Osteoblast (primary cell): ENCODE data around the gene PLA2R1. TPM values are rescaled to one million over a fixed set of nuclear protein-coding genes. Genes with fewer than 3 reads are reported as not detected.

Experiments used
- DNase-seq: peaks from one replicate; pipeline ENCODE4 v3.0.0; 2011; ENCODE audit warnings: low spot score, mixed read lengths; ENCODE audit not compliant: insufficient read length; ENCODE audit errors: missing footprints
- H2AFZ ChIP-seq: 2 replicates; pipeline ENCODE4 v1.6.0; 2011; ENCODE audit warnings: mild to moderate bottlenecking, low read length
- H3K27ac ChIP-seq: 2 replicates; pipeline ENCODE4 v1.5.1; 2011; ENCODE audit warnings: mild to moderate bottlenecking, low read depth, low read length, moderate library complexity
- H3K27me3 ChIP-seq: 2 replicates; pipeline ENCODE4 v1.6.0; 2012; ENCODE audit warnings: mild to moderate bottlenecking, control low read depth, inconsistent platforms, low read length, moderate library complexity; ENCODE audit not compliant: insufficient read depth
- H3K36me3 ChIP-seq: 2 replicates; pipeline ENCODE4 v1.5.1; 2011; ENCODE audit warnings: mild to moderate bottlenecking, low read length, control low read depth, moderate library complexity; ENCODE audit not compliant: insufficient read depth
- H3K4me1 ChIP-seq: 2 replicates; pipeline ENCODE4 v1.5.1; 2011; ENCODE audit warnings: mild to moderate bottlenecking, low read length, control low read depth, moderate library complexity; ENCODE audit not compliant: insufficient read depth
- H3K4me2 ChIP-seq: 2 replicates; pipeline ENCODE4 v1.6.0; 2011; ENCODE audit warnings: mild to moderate bottlenecking, low read length; ENCODE audit not compliant: insufficient read depth
- H3K4me3 ChIP-seq: fragments of 200-600 bp; sonication (generic); 3 replicates; pipeline ENCODE4 v1.5.1; 2012; ENCODE audit warnings: mild to moderate bottlenecking, low read length, inconsistent platforms; ENCODE audit not compliant: insufficient read depth
- H3K79me2 ChIP-seq: 2 replicates; pipeline ENCODE4 v1.6.0; 2012; ENCODE audit warnings: mild to moderate bottlenecking, low read length, control low read depth, inconsistent platforms; ENCODE audit not compliant: insufficient read depth
- H3K9me3 ChIP-seq: 2 replicates; pipeline ENCODE4 v1.5.1; 2011; ENCODE audit warnings: low read depth, low read length, control low read depth
- H4K20me1 ChIP-seq: 2 replicates; pipeline ENCODE4 v1.6.0; 2012; ENCODE audit warnings: mild to moderate bottlenecking, low read length, control low read depth; ENCODE audit not compliant: insufficient read depth
- total RNA-seq: library from RNA; depleted of rRNA; stranded (reverse); fragments of >200 nt; gene quantifications from 2 replicates; pipeline ENCODE4 v1.2.3, GENCODE V29; 2012
- TF ChIP-seq, protein P1 (sequence below): IDR thresholded peaks from 2 replicates; pipeline ENCODE4 v1.5.1; 2011; ENCODE audit warnings: mild to moderate bottlenecking, low read depth, low read length, moderate library complexity; ENCODE audit errors: extremely low read depth

Gene PLA2R1
- total RNA-seq, 1 donor, result 19.9 TPM

DNA sequence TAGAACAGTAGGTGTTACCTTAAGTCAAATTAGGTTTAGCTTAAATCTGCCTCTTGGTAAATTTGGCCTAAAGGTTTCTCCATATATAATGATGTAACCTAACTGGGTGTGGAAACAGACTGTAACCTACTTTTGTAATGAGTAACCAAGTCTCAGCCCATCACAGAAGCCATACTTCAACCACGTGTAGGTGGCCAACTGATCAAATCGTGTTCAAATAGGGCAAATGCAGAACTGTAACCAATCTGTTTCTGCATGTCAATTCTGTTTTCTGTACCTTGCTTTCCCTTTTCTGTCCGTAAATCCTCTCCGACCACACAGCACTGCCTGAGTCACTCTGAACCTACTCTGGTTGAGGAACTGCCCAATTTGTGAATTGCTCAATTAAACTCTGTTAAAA lies 34.0 kb upstream of the PLA2R1 start:
- Histone ChIP-seq H2AFZ (no peak overlapping the region), H3K36me3 (no peaks in the 10 kb centered on the region), H3K79me2 (no peaks in the 10 kb centered on the region), H4K20me1 (no peaks in the 10 kb centered on the region), H3K4me3 (no peak overlapping the region), H3K9me3 (peaks cover 2% of the 10 kb centered on the region), H3K27ac (no peak overlapping the region), H3K4me1 (no peaks in the 10 kb centered on the region), H3K27me3 (no peaks in the 10 kb centered on the region), H3K4me2 (no peak overlapping the region)
- TF ChIP-seq, protein P1, sequence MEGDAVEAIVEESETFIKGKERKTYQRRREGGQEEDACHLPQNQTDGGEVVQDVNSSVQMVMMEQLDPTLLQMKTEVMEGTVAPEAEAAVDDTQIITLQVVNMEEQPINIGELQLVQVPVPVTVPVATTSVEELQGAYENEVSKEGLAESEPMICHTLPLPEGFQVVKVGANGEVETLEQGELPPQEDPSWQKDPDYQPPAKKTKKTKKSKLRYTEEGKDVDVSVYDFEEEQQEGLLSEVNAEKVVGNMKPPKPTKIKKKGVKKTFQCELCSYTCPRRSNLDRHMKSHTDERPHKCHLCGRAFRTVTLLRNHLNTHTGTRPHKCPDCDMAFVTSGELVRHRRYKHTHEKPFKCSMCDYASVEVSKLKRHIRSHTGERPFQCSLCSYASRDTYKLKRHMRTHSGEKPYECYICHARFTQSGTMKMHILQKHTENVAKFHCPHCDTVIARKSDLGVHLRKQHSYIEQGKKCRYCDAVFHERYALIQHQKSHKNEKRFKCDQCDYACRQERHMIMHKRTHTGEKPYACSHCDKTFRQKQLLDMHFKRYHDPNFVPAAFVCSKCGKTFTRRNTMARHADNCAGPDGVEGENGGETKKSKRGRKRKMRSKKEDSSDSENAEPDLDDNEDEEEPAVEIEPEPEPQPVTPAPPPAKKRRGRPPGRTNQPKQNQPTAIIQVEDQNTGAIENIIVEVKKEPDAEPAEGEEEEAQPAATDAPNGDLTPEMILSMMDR, result no peak
- no peak for DNase-seq

DNA sequence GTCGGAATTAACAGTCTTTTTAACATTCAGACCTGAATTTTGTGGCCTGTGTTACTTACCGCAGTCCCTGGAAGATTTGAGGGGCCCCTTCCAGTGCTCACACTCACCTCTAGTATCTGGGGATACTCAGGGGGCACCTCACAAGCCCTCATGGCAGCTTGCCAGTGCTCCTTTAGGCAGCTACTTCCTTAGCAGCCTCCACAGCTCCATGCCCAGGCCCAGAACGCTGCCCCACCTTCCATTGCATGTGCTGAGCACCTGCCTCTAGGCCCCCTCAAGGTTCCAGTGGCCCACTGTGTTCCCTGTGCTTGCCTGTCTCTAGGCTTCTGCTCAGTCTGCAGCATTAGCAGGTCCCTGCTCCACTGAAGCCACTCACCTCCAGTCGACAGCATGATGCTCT lies 30.0 kb upstream of the PLA2R1 start:
- TF ChIP-seq, protein P1, result no peak
- DNase-seq, result no peak
- Histone ChIP-seq H4K20me1 (no peaks in the 10 kb centered on the region), H2AFZ (no peak overlapping the region), H3K27me3 (no peaks in the 10 kb centered on the region), H3K79me2 (no peaks in the 10 kb centered on the region), H3K4me3 (no peak overlapping the region), H3K27ac (no peak overlapping the region), H3K9me3 (peaks cover 16% of the 10 kb centered on the region), H3K4me1 (no peaks in the 10 kb centered on the region), H3K4me2 (no peak overlapping the region), H3K36me3 (no peaks in the 10 kb centered on the region)

DNA sequence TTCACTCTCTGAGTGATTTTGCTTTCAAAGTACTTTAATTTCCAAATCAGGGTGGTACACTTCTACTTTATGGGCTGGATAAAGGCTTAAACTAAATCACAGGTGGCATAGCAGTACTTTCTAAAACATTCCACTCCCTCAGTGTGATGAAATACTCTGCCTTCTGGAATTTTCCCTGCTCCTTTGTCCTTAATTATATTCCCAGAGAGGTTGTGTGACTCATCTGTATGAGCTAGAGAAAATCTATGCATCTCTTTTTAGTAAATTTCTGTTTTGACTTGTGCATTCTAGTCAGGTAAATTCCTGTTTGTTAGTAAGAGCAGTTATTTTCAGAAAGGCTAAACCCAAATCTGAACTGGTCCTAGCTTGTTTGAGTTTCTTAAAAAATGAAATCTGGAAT lies 29.0 kb upstream of the PLA2R1 start:
- TF ChIP-seq, protein P1, result no peak
- Histone ChIP-seq H3K27ac (no peak overlapping the region), H3K4me3 (no peak overlapping the region), H3K79me2 (no peaks in the 10 kb centered on the region), H3K9me3 (peaks cover 18% of the 10 kb centered on the region), H2AFZ (no peak overlapping the region), H3K4me2 (no peak overlapping the region), H3K4me1 (no peaks in the 10 kb centered on the region), H4K20me1 (no peaks in the 10 kb centered on the region), H3K27me3 (no peaks in the 10 kb centered on the region), H3K36me3 (no peaks in the 10 kb centered on the region)
- DNase-seq, result peak; percentile 55

DNA sequence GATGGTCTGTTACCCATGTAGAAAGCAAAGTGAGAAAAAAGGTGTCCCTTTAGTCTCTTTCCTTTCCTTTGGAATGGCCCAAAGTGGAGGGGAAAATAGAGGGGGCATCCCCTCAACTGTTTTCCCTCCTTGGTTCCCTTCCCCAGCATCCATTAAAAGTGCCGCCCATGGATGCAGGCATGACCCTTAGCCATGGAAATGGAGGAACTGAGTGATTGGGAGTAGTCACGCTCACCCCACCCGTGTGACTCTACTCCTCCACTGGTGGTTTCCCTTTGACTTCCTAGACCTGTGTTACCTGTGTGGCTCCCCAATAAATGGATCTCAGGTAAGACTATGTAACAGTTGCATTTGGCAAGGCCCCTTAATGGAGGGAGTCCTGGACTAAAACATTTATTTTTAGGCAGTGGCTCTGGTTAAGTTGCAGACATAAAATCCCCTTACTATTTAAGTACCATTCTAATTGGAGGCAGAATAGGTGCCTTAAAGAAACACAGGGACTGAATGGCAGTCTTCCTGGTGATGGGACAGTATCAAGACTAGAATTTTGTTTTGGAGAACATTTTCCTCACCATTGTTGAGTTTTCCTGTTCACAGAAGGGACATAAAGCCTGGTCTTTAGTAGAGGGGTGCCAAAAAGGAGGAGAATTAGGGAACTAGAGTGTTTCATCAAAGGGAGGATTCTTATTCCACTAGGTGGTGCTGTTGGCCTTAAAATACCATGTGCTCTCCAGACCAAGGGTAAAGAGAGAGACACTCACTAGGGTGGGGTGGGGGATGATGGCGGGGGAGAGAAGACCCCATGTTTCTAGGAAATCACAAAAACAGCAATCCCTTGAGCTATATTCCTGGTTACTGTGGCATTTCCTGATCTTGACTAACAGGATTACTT lies 25.7 kb upstream of the PLA2R1 start:
- H3K36me3 ChIP-seq, result no peaks in the 10 kb centered on the region
- H3K79me2 ChIP-seq, result no peaks in the 10 kb centered on the region
- H3K9me3 ChIP-seq, result peaks cover 23% of the 10 kb centered on the region
- TF ChIP-seq, protein P1, result peak; percentile 32
- H3K27me3 ChIP-seq, result no peaks in the 10 kb centered on the region
- no peak overlapping the region for H3K4me3 ChIP-seq
- H2AFZ ChIP-seq, result no peak overlapping the region
- no peak overlapping the region for H3K4me2 ChIP-seq
- no peak for DNase-seq
- no peak overlapping the region for H3K27ac ChIP-seq
- H4K20me1 ChIP-seq, result no peaks in the 10 kb centered on the region
- no peaks in the 10 kb centered on the region for H3K4me1 ChIP-seq
